OCI-LY7 (cell line): ENCODE measurements around the gene HOXB1. TPM values are rescaled to one million over a fixed set of nuclear protein-coding genes. Genes with fewer than 3 reads are reported as not detected.

ENCODE experiments used
- BruUV-seq: library from RNA; stranded (reverse); fragments of 400-500 nt; replicated peaks from 2 replicates; lab custom pipeline; 2021; lab: Mats Ljungman, UMichigan
- CTCF ChIA-PET: fragments of 300-600 bp; sonication (Branson Sonifier 250); formaldehyde crosslinking; loops from one replicate; lab custom pipeline; 2022; ENCODE audit warnings: antibody characterized with exemption; ENCODE audit not compliant: unreplicated experiment; lab: Charles Lee
- POLR2A ChIA-PET: fragments of 300-600 bp; sonication (Branson Sonifier 250); formaldehyde crosslinking; loops from one replicate; lab custom pipeline; 2022; ENCODE audit warnings: antibody characterized with exemption; lab: Charles Lee
- DNase-seq: peaks from one replicate; pipeline ENCODE4 v3.0.0-alpha.2; 2015; ENCODE audit warnings: low spot score
- H2AFZ ChIP-seq: fragments of 200-600 bp; sonication (generic), shearing (Covaris generic); 2 replicates; pipeline ENCODE4 v1.6.1; 2014; ENCODE audit warnings: mild to moderate bottlenecking, antibody characterized with exemption, low read length, moderate library complexity
- H3K27ac ChIP-seq: fragments of 200-600 bp; sonication (generic); 2 replicates; pipeline ENCODE4 v1.5.1; 2014; ENCODE audit warnings: mixed run types, low read depth, mild to moderate bottlenecking, moderate library complexity, low read length, inconsistent platforms; ENCODE audit not compliant: poor library complexity, severe bottlenecking
- H3K36me3 ChIP-seq: fragments of 200-600 bp; sonication (generic); 2 replicates; pipeline ENCODE4 v1.6.1; 2014; ENCODE audit warnings: mild to moderate bottlenecking, antibody characterized with exemption, low read length, moderate library complexity, mixed read lengths; ENCODE audit not compliant: insufficient read depth
- H3K4me1 ChIP-seq: fragments of 200-600 bp; sonication (generic); 2 replicates; pipeline ENCODE4 v1.5.1; 2014; ENCODE audit warnings: mild to moderate bottlenecking, low read length; ENCODE audit not compliant: insufficient read depth, poor library complexity, severe bottlenecking
- H3K4me2 ChIP-seq: fragments of 200-600 bp; sonication (generic); 2 replicates; pipeline ENCODE4 v1.6.1; 2014; ENCODE audit warnings: mild to moderate bottlenecking, low read length
- H3K4me3 ChIP-seq: fragments of 200-600 bp; sonication (generic); 2 replicates; pipeline ENCODE4 v1.5.1; 2014; ENCODE audit warnings: mild to moderate bottlenecking, low read depth, low read length; ENCODE audit not compliant: poor library complexity, severe bottlenecking
- H3K79me2 ChIP-seq: fragments of 200-600 bp; sonication (generic); 2 replicates; pipeline ENCODE4 v1.6.1; 2016; ENCODE audit warnings: low read depth, mild to moderate bottlenecking, low read length, moderate library complexity, mixed read lengths; ENCODE audit not compliant: insufficient read depth
- H3K9me2 ChIP-seq: fragments of 200-600 bp; sonication (generic); 2 replicates; pipeline ENCODE4 v1.6.1; 2016; ENCODE audit warnings: mild to moderate bottlenecking, low read length, mixed read lengths; ENCODE audit not compliant: insufficient read depth
- H3K9me3 ChIP-seq: fragments of 200-600 bp; sonication (generic); 2 replicates; pipeline ENCODE4 v1.6.1; 2014; ENCODE audit warnings: mild to moderate bottlenecking, mixed run types, low read length, mixed read lengths
- H4K20me1 ChIP-seq: fragments of 200-600 bp; sonication (generic); 2 replicates; pipeline ENCODE4 v1.6.1; 2014; ENCODE audit warnings: mild to moderate bottlenecking, antibody characterized with exemption, low read length, moderate library complexity, mixed read lengths; ENCODE audit not compliant: insufficient read depth
- EZH2phosphoT487 ChIP-seq: fragments of 200-600 bp; sonication (generic); IDR thresholded peaks from 2 replicates; pipeline ENCODE4 v1.6.1; 2018; ENCODE audit warnings: low read depth, borderline replicate concordance, mild to moderate bottlenecking, mixed run types, antibody characterized with exemption, low read length, moderate library complexity, mixed read lengths
- intact Hi-C: fragments of 100-400 bp; cut with micrococcal nuclease; formaldehyde crosslinking; loops from one replicate; pipeline ENCODE4 v1.10.0; 2022; ENCODE audit not compliant: unreplicated experiment
- total RNA-seq, 2 experiments: library from RNA; depleted of rRNA in 1 of 2; stranded (reverse); fragments of >200 nt in 1 of 2; shearing (Covaris generic) in 1 of 2; gene quantifications; 2 replicates each; pipeline ENCODE4 v1.2.3, GENCODE V29; 2014 to 2022
- TF ChIP-seq, protein P1 (sequence below): fragments of 200-600 bp; sonication (generic); conservative IDR thresholded peaks from 2 replicates; pipeline ENCODE4 v1.5.1; 2014; ENCODE audit warnings: mild to moderate bottlenecking, antibody characterized with exemption, low read length, moderate library complexity, mixed read lengths

The HOXB1 gene
- total RNA-seq, 2 experiments from 2014 or later: not detected

DNA sequence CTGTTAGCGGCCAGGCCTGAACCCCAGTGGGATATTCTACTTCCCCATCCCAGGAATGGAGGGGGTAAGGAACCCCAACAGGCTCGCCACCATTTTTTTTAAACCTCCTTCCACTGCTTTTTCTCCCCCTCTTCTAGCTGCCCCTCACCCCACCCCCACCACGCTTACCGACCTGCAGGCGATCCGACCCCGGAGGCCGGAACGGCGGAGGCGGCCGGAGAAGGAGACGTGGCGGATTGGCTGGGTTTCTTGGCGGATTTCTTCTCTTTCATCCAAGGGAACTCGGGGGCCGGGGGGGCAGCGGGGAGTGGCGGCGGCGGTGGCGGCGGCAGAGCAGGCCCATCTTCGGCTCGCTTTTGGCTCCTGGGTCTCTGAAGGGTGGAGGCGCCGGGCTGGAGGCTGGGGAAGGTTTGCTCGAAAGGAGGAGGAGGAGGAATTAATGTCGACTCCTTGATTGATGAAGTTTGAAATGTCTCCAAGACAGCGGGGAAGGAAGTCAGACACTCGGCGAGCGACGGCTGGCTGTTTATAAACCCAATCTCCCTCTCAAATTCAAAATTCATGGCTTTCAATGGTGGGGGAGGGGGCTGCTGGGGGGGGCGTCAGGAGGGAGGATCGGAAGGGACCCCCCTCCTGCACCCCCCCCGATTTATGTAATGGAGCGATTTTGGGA is 13.7 kb upstream of the HOXB1 start:
- Histone ChIP-seq H3K4me3 (no peak overlapping the region), H3K9me2 (no peaks in the 10 kb centered on the region), H3K36me3 (no peaks in the 10 kb centered on the region), H3K4me2 (no peak overlapping the region), H4K20me1 (no peaks in the 10 kb centered on the region), H3K4me1 (no peaks in the 10 kb centered on the region), H3K9me3 (no peaks in the 10 kb centered on the region), H3K27ac (no peak overlapping the region), H3K79me2 (no peaks in the 10 kb centered on the region), H2AFZ (no peak overlapping the region)
- no peak for DNase-seq
- intact Hi-C loops: no loop called here
- BruUV-seq: no TSS peak
- TF ChIP-seq, protein P1, sequence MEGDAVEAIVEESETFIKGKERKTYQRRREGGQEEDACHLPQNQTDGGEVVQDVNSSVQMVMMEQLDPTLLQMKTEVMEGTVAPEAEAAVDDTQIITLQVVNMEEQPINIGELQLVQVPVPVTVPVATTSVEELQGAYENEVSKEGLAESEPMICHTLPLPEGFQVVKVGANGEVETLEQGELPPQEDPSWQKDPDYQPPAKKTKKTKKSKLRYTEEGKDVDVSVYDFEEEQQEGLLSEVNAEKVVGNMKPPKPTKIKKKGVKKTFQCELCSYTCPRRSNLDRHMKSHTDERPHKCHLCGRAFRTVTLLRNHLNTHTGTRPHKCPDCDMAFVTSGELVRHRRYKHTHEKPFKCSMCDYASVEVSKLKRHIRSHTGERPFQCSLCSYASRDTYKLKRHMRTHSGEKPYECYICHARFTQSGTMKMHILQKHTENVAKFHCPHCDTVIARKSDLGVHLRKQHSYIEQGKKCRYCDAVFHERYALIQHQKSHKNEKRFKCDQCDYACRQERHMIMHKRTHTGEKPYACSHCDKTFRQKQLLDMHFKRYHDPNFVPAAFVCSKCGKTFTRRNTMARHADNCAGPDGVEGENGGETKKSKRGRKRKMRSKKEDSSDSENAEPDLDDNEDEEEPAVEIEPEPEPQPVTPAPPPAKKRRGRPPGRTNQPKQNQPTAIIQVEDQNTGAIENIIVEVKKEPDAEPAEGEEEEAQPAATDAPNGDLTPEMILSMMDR: no peak
- TF ChIP-seq EZH2phosphoT487: no peak
- ChIA-PET POLR2A (no interaction called here), CTCF (no interaction called here)

DNA sequence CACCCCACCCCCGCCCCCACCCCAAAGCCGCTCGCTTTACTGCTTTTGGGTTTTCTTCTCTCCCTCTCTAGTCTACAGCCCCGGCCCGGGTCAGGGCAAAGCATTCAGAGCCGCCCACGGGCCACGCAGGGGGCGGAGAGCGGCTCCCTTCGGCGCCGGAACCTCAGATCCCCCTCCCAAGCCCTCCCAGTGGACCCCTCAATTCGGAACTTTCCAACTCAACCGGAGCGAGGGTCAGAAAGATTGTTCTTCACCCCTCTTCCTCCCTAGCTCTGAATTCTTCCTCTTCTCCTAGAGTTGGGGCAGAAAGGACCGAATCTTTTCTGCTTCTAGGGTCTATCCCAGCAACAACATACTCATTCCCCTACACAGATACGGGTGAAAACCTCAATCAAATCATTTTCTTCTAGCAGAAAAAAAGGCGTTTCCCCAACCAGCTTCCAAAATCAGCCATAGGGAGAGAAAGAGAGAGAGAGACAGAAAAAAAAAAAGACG is 13.1 kb upstream of the HOXB1 start:
- no peak for DNase-seq
- Histone ChIP-seq H3K4me3 (no peak overlapping the region), H3K36me3 (no peaks in the 10 kb centered on the region), H3K27ac (no peak overlapping the region), H3K9me3 (no peaks in the 10 kb centered on the region), H3K79me2 (no peaks in the 10 kb centered on the region), H4K20me1 (no peaks in the 10 kb centered on the region), H2AFZ (no peak overlapping the region), H3K9me2 (no peaks in the 10 kb centered on the region), H3K4me1 (no peaks in the 10 kb centered on the region), H3K4me2 (no peak overlapping the region)
- CTCF ChIA-PET: no interaction called here
- TF ChIP-seq, protein P1: no peak
- TF ChIP-seq EZH2phosphoT487: no peak
- POLR2A ChIA-PET: no interaction called here
- intact Hi-C loops: no loop called here
- BruUV-seq: no TSS peak

DNA sequence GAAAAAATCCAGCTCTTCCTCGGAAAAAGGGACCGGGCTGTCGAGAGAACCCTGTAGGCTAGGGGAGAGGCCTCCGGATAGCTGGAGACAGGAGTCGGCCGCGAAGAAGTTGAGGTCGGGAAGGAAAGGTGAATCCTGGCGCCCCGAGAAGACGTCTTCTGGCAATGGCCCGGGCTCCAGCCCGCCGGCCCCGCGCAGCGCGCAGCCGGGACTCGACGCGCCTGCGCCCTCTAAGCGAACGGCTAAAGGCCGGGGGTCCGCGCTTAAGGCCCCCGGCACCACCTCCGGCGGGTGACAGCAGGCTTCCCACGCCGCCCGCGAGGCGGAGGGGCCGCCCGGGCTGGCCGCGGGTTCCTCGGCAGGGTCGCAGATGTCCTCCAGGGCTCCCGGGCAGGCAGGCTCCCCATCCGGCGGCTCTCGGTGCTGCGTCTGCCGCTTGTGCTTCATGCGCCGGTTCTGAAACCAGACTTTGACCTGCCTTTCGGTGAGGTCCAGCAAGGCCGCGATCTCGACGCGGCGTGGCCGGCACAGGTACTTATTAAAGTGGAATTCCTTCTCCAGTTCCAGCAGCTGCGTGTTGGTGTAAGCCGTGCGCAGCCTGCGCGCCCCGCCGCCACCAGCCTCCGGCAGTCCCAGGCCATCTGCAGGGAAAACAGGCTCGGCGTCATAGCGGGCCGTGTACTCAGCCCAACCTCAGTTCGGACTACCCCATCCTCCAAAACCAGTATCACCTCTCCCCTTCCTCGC is 12.5 kb upstream of the HOXB1 start:
- ChIA-PET CTCF (no interaction called here), POLR2A (no interaction called here)
- H3K9me3 ChIP-seq: no peaks in the 10 kb centered on the region
- H3K36me3 ChIP-seq: no peaks in the 10 kb centered on the region
- H3K79me2 ChIP-seq: no peaks in the 10 kb centered on the region
- DNase-seq: no peak
- H2AFZ ChIP-seq: no peak overlapping the region
- H3K27ac ChIP-seq: no peak overlapping the region
- H4K20me1 ChIP-seq: no peaks in the 10 kb centered on the region
- H3K4me1 ChIP-seq: no peaks in the 10 kb centered on the region
- no TSS peak for BruUV-seq
- no peaks in the 10 kb centered on the region for H3K9me2 ChIP-seq
- no peak overlapping the region for H3K4me3 ChIP-seq
- intact Hi-C loops: no loop called here
- TF ChIP-seq, protein P1: no peak
- TF ChIP-seq EZH2phosphoT487: no peak
- no peak overlapping the region for H3K4me2 ChIP-seq
